GM21390 (cell line): ENCODE results near the gene PRKCB.

Experiments
- ATAC-seq: cut with Tn5 transposase; IDR thresholded peaks from one replicate; pipeline ENCODE4 v1.9.1; 2021; ENCODE audit not compliant: unreplicated experiment

The PRKCB gene

GRCh38 chr16:24036038-24036543 is 200.3 kb downstream of the PRKCB start:
- ATAC-seq, result no peak

- ATAC-seq, result no peak
Measured at GRCh38 chr16:24036614-24037013, 200.8 kb downstream of the PRKCB start.

GRCh38 chr16:24037335-24037734 is 201.6 kb downstream of the PRKCB start:
- no peak for ATAC-seq

GRCh38 chr16:24041834-24042631 is 206.2 kb downstream of the PRKCB start:
- no peak for ATAC-seq

- ATAC-seq, result no peak
Measured at GRCh38 chr16:24044467-24044866, 208.7 kb downstream of the PRKCB start.

- ATAC-seq, result no peak
Measured at GRCh38 chr16:24045641-24046040, 209.9 kb downstream of the PRKCB start.

- no peak for ATAC-seq
Measured at GRCh38 chr16:24046442-24046841, 210.7 kb downstream of the PRKCB start.

- ATAC-seq, result no peak
Measured at GRCh38 chr16:24049113-24049512, 213.3 kb downstream of the PRKCB start.

GRCh38 chr16:24051125-24051524 is 215.3 kb downstream of the PRKCB start:
- no peak for ATAC-seq

- no peak for ATAC-seq
Measured at GRCh38 chr16:24052329-24053098, 216.7 kb downstream of the PRKCB start.

- no peak for ATAC-seq
Measured at GRCh38 chr16:24053099-24053946, 217.5 kb downstream of the PRKCB start.

GRCh38 chr16:24054741-24055491 is 219.1 kb downstream of the PRKCB start:
- ATAC-seq, result no peak

GRCh38 chr16:24062270-24062817 is 226.6 kb downstream of the PRKCB start:
- no peak for ATAC-seq

- no peak for ATAC-seq
Measured at GRCh38 chr16:24069036-24069590, 233.3 kb downstream of the PRKCB start.

- peak; percentile 59 for ATAC-seq
Measured at GRCh38 chr16:24070851-24071250, 235.1 kb downstream of the PRKCB start.

GRCh38 chr16:24071666-24072360 is 236.0 kb downstream of the PRKCB start:
- no peak for ATAC-seq

GRCh38 chr16:24073321-24073720 is 237.5 kb downstream of the PRKCB start:
- ATAC-seq, result no peak

GRCh38 chr16:24074574-24074973 is 238.8 kb downstream of the PRKCB start:
- ATAC-seq, result no peak

- ATAC-seq, result no peak
Measured at GRCh38 chr16:24075302-24075701, 239.5 kb downstream of the PRKCB start.
